Measurements from ENCODE around the gene ANKS1B. TPM values are rescaled to one million over a fixed set of nuclear protein-coding genes. Genes with fewer than 3 reads are reported as not detected.

The ANKS1B gene
- total and polyA plus RNA-seq, 2 of the 4 experiments (the other 2 are of a cell fraction): 0.17 to 0.18 TPM

GRCh38 chr12:99079811-99080210 lies 904.9 kb downstream of the ANKS1B start:
- ChIA-PET CTCF (no interaction called here), POLR2A (ENCODE audit: unreplicated experiment) (no interaction called here)

More at GRCh38 chr12:99079811-99080210, 904.9 kb downstream of the ANKS1B start:
- Histone ChIP-seq H3K9ac (ENCODE audit: low read depth, low read length) (no peak overlapping the region), H3K14ac (replicated peaks; ENCODE audit: low read depth, low read length) (no peak overlapping the region), H2AFZ (replicated peaks; ENCODE audit: low read length, poor library complexity) (no peak overlapping the region), H4K5ac (ENCODE audit: low read depth, low read length) (no peak overlapping the region), H4K20me1 (ENCODE audit: insufficient read depth, low read length) (no peaks in the 10 kb centered on the region), H2BK20ac (ENCODE audit: low read depth, low read length) (no peak overlapping the region), H4K8ac (ENCODE audit: low read depth in 2 of 2, low read length in 2 of 2) (no peak overlapping the region), H3K56ac (ENCODE audit: extremely low read depth, insufficient read depth, low read length) (no peak overlapping the region), H2AK5ac (ENCODE audit: low read depth, low read length) (no peak overlapping the region), H3K4ac (ENCODE audit: low read depth, low read length) (no peak overlapping the region), H3K36me3 (ENCODE audit: control insufficient read depth, insufficient read depth, low read length) (no peaks in the 10 kb centered on the region), H3K4me2 (ENCODE audit: low read depth, low read length) (no peak overlapping the region), H3K4me3 (ENCODE audit: insufficient read depth, low read depth, low read length) (no peak overlapping the region), H3K18ac (ENCODE audit: low read depth, low read length) (no peak overlapping the region), H3K9me3 (ENCODE audit: control insufficient read depth, insufficient read depth, low read length) (no peaks in the 10 kb centered on the region), H2BK5ac (ENCODE audit: low read depth, low read length, poor library complexity, severe bottlenecking) (no peak overlapping the region), H2AK9ac (replicated peaks; ENCODE audit: low read depth, low read length, poor library complexity) (no peak overlapping the region), H4K91ac (ENCODE audit: insufficient read depth, low read depth, low read length) (no peak overlapping the region), H3K27ac (ENCODE audit: insufficient read depth, low read length) (no peak overlapping the region), H3K27me3 (ENCODE audit: control insufficient read depth, insufficient read depth, low read length) (no peaks in the 10 kb centered on the region), H2BK120ac (ENCODE audit: low read depth, low read length) (no peak overlapping the region), H3K23ac (ENCODE audit: low read depth, low read length) (no peak overlapping the region), H2BK15ac (ENCODE audit: low read depth, low read length) (no peak overlapping the region), H3K4me1 (ENCODE audit: control insufficient read depth, insufficient read depth, low read length) (no peaks in the 10 kb centered on the region), H3K9me1 (ENCODE audit: insufficient read depth, low read length) (no peaks in the 10 kb centered on the region), H3K79me1 (ENCODE audit: low read depth in 1 of 2, low read length in 2 of 2) (no peaks in the 10 kb centered on the region)
- ATAC-seq (ENCODE audit: low read depth) (no peak), DNase-seq (no peak)
- no TSS peak for BruUV-seq (replicated peaks)
- WGBS, 2 experiments (ENCODE audit: extremely low coverage in 2 of 2, insufficient read length in 1 of 2): 60% methylated on average over 5 of the region's 15 CpGs; no CpG with 5 or more reads in 1 of the 2 experiments
- TF ChIP-seq MAFK (IDR thresholded peaks at IDR 0.05; ENCODE audit: low read depth, low read length) (no peak), CTCF (conservative IDR thresholded peaks at IDR 0.05; ENCODE audit: low read depth, low read length) (no peak), SMC3 (IDR thresholded peaks at IDR 0.05; ENCODE audit: low read depth, low read length) (no peak), RCOR1 (IDR thresholded peaks at IDR 0.05; ENCODE audit: insufficient replicate concordance, low read length) (no peak), MXI1 (IDR thresholded peaks at IDR 0.05; ENCODE audit: borderline replicate concordance, low read depth, low read length) (no peak), ELK1 (IDR thresholded peaks at IDR 0.05; ENCODE audit: borderline replicate concordance, low read depth, low read length) (no peak), USF2 (IDR thresholded peaks at IDR 0.05; ENCODE audit: low read depth, low read length) (no peak), FOS (IDR thresholded peaks at IDR 0.05; ENCODE audit: low read depth, low read length) (no peak)
- intact Hi-C loops (cut with micrococcal nuclease): no loop called here
- dilution Hi-C loops (cut with HindIII; ENCODE audit: low sequenced_read_pairs, unreplicated experiment): no loop called here
- in situ Hi-C loops (cut with MboI; ENCODE audit: low sequenced_read_pairs): no loop called here

All from IMR-90 (cell line).